ENCODE data around the gene SPOCK1.

DNA sequence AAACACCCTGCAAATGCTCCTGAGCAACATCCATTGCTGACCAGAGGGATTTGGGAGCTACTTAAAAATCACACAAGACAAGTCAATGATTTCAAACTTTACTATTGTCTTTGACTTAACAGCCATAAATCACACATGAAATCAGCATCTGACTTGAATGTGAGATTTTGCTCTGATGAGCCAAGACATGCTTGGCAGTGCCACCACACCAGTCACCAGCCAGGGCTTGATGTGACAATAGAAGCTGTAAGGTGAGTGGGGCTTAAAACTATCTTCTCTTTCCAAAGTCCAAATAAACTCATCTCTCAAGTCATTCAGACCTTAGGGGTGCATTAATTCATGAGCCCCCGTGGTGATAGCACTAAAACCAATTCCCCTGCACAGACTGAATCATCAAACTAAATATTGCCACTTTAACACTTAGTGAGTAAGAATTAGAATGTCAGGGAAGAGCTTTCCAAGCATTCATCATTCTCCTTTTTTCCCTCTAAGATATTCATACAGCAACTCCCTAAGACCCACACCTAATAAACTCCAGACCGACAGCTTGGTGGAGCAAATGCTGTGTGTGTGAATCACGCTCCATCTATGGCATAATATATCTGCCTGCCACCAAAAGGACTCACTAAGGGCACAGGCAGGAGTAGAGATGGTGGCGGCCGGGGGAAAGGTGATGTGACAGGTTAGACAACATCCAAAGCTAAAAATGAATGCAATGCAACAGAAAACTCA, 119.4 kb downstream of the SPOCK1 start:
- TF ChIP-seq, protein P1, sequence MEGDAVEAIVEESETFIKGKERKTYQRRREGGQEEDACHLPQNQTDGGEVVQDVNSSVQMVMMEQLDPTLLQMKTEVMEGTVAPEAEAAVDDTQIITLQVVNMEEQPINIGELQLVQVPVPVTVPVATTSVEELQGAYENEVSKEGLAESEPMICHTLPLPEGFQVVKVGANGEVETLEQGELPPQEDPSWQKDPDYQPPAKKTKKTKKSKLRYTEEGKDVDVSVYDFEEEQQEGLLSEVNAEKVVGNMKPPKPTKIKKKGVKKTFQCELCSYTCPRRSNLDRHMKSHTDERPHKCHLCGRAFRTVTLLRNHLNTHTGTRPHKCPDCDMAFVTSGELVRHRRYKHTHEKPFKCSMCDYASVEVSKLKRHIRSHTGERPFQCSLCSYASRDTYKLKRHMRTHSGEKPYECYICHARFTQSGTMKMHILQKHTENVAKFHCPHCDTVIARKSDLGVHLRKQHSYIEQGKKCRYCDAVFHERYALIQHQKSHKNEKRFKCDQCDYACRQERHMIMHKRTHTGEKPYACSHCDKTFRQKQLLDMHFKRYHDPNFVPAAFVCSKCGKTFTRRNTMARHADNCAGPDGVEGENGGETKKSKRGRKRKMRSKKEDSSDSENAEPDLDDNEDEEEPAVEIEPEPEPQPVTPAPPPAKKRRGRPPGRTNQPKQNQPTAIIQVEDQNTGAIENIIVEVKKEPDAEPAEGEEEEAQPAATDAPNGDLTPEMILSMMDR (IDR thresholded peaks at IDR 0.05; ENCODE audit: borderline replicate concordance, extremely low read depth, low read length, poor library complexity, severe bottlenecking) = no peak
- no peak for TF ChIP-seq EZH2 (IDR thresholded peaks at IDR 0.05; ENCODE audit: borderline replicate concordance, low read depth, low read length, severe bottlenecking)
